Ishikawa (cell line): ENCODE measurements around the gene COX4I1.

Experiments used
- CEBPB ChIP-seq: IDR thresholded peaks from 2 replicates; pipeline ENCODE4 v1.6.1; 2012
- CREB1 ChIP-seq: IDR thresholded peaks from 2 replicates; pipeline ENCODE4 v1.6.1; 2012; ENCODE audit warnings: low read depth
- EGR1 ChIP-seq: IDR thresholded peaks from 2 replicates; pipeline ENCODE4 v1.6.1; 2012
- EP300 ChIP-seq: IDR thresholded peaks from 2 replicates; pipeline ENCODE4 v1.6.1; 2012; ENCODE audit warnings: borderline replicate concordance
- FOXM1 ChIP-seq: IDR thresholded peaks from 2 replicates; pipeline ENCODE4 v1.6.1; 2012; ENCODE audit warnings: low read depth, borderline replicate concordance
- MAX ChIP-seq: IDR thresholded peaks from 2 replicates; pipeline ENCODE4 v1.6.1; 2012
- NFIC ChIP-seq: IDR thresholded peaks from 2 replicates; pipeline ENCODE4 v1.6.1; 2012
- RAD21 ChIP-seq: IDR thresholded peaks from 2 replicates; pipeline ENCODE4 v1.6.1; 2012; ENCODE audit warnings: low read depth
- REST ChIP-seq: IDR thresholded peaks from 2 replicates; pipeline ENCODE4 v1.6.1; 2012; ENCODE audit warnings: low read depth, mild to moderate bottlenecking
- TAF1 ChIP-seq: IDR thresholded peaks from 2 replicates; pipeline ENCODE4 v1.6.1; 2012; ENCODE audit warnings: low read depth, mild to moderate bottlenecking
- TCF12 ChIP-seq: IDR thresholded peaks from 2 replicates; pipeline ENCODE4 v1.6.1; 2012; ENCODE audit warnings: low read depth
- TEAD4 ChIP-seq: IDR thresholded peaks from 2 replicates; pipeline ENCODE4 v1.6.1; 2012
- USF1 ChIP-seq: IDR thresholded peaks from 2 replicates; pipeline ENCODE4 v1.6.1; 2012
- YY1 ChIP-seq: IDR thresholded peaks from 2 replicates; pipeline ENCODE4 v1.6.1; 2012; ENCODE audit warnings: low read depth
- ZBTB7A ChIP-seq: IDR thresholded peaks from 2 replicates; pipeline ENCODE4 v1.6.1; 2012; ENCODE audit warnings: low read depth

The COX4I1 gene

GRCh38 chr16:85835956-85836705 lies 36.6 kb downstream of the COX4I1 start:
- TF ChIP-seq MAX = no peak
- TF ChIP-seq CREB1 = no peak
- no peak for TF ChIP-seq RAD21
- no peak for TF ChIP-seq TCF12
- TF ChIP-seq YY1 = no peak

GRCh38 chr16:85836706-85837582 lies 37.4 kb downstream of the COX4I1 start:
- no peak for TF ChIP-seq RAD21
- no peak for TF ChIP-seq USF1
- no peak for TF ChIP-seq TCF12
- TF ChIP-seq NFIC = no peak
- no peak for TF ChIP-seq FOXM1
- no peak for TF ChIP-seq TAF1
- no peak for TF ChIP-seq CEBPB
- no peak for TF ChIP-seq EGR1
- TF ChIP-seq CREB1 = no peak
- TF ChIP-seq TEAD4 = no peak
- TF ChIP-seq MAX = no peak
- TF ChIP-seq REST = no peak
- TF ChIP-seq ZBTB7A = no peak
- no peak for TF ChIP-seq YY1
- no peak for TF ChIP-seq EP300

- TF ChIP-seq TEAD4 = no peak
- TF ChIP-seq CREB1 = no peak
- no peak for TF ChIP-seq FOXM1
- no peak for TF ChIP-seq REST
- TF ChIP-seq EP300 = no peak
- no peak for TF ChIP-seq ZBTB7A
- no peak for TF ChIP-seq USF1
- no peak for TF ChIP-seq YY1
- TF ChIP-seq TAF1 = no peak
- TF ChIP-seq CEBPB = no peak
- TF ChIP-seq MAX = no peak
- TF ChIP-seq RAD21 = no peak
- TF ChIP-seq EGR1 = no peak
- no peak for TF ChIP-seq TCF12
Observed at GRCh38 chr16:85838381-85838780, 38.9 kb downstream of the COX4I1 start.

GRCh38 chr16:85838876-85839585 lies 39.5 kb downstream of the COX4I1 start:
- no peak for TF ChIP-seq TAF1

GRCh38 chr16:85839681-85840240 lies 40.3 kb downstream of the COX4I1 start:
- no peak for TF ChIP-seq ZBTB7A
- TF ChIP-seq REST = no peak
- TF ChIP-seq TCF12 = no peak
- TF ChIP-seq USF1 = no peak
- TF ChIP-seq RAD21 = no peak
- TF ChIP-seq EGR1 = no peak
